ENCODE measurements around the gene BAK1. TPM values are rescaled to one million over a fixed set of nuclear protein-coding genes. Genes with fewer than 3 reads are reported as not detected.
A peak's percentile ranks its signal among the peaks of the same experiment; 100 is the strongest.

Gene BAK1
- 10 to 100 TPM; 13.8 to 14.0 TPM for total RNA-seq

- peak; percentile 79 for ATAC-seq (ENCODE audit: insufficient number of reproducible peaks, low FRiP score, low read depth)
- Histone ChIP-seq H3K4me1 (ENCODE audit: control insufficient read depth in 1 of 2, low read depth in 2 of 2) (peaks cover 16 to 21% of the 10 kb centered on the region in 2 donors), H3K27me3 (replicated peaks; ENCODE audit: insufficient read depth) (no peaks in the 10 kb centered on the region), H3K4me3 (peak within 1 kb of the TSS; percentile 98), H3K36me3 (peaks cover 4% of the 10 kb centered on the region), H3K9me3 (no peaks in the 10 kb centered on the region), H3K27ac (peak within 1 kb of the TSS; percentile 81 to 91)
- DNase-seq (ENCODE audit: low spot score) = peak; percentile 72
- peak; percentile 28 for TF ChIP-seq CTCF (IDR thresholded peaks at IDR 0.05)
These were observed at the start of gene BAK1 for GRCh38 chr6:33579828-33580714. Gene BAK1 (minus strand): TSS chr6:33580276. CDS start chr6:33577604, 2,672 bp downstream.

GRCh38 chr6:33628401-33628964 is 48.4 kb upstream of the BAK1 start:
- H3K36me3 ChIP-seq = no peaks in the 10 kb centered on the region
- H3K4me3 ChIP-seq = no peak overlapping the region
- ATAC-seq (ENCODE audit: insufficient number of reproducible peaks, low FRiP score, low read depth) (no peak), DNase-seq (ENCODE audit: low spot score) (no peak)
- no peaks in the 10 kb centered on the region for H3K9me3 ChIP-seq
- no peak overlapping the region for H3K27ac ChIP-seq
- H3K4me1 ChIP-seq (ENCODE audit: control insufficient read depth in 1 of 2, low read depth in 2 of 2) = peaks cover 3 to 8% of the 10 kb centered on the region in 2 donors
- no peak for TF ChIP-seq CTCF (IDR thresholded peaks at IDR 0.05)
- no peaks in the 10 kb centered on the region for H3K27me3 ChIP-seq (replicated peaks; ENCODE audit: insufficient read depth)

- Histone ChIP-seq H3K9me3 (no peaks in the 10 kb centered on the region), H3K27ac (no peak overlapping the region), H3K4me1 (ENCODE audit: control insufficient read depth in 1 of 2, low read depth in 2 of 2) (peaks cover 0 to 3% of the 10 kb centered on the region in 2 donors), H3K27me3 (replicated peaks; ENCODE audit: insufficient read depth) (no peaks in the 10 kb centered on the region), H3K36me3 (no peaks in the 10 kb centered on the region), H3K4me3 (no peak overlapping the region)
- TF ChIP-seq CTCF (IDR thresholded peaks at IDR 0.05) = no peak
- DNase-seq (ENCODE audit: low spot score) (no peak), ATAC-seq (ENCODE audit: insufficient number of reproducible peaks, low FRiP score, low read depth) (no peak)
These were observed 47.8 kb upstream of the BAK1 start for GRCh38 chr6:33627876-33628275.

- no peak overlapping the region for H3K27ac ChIP-seq
- no peaks in the 10 kb centered on the region for H3K27me3 ChIP-seq (replicated peaks; ENCODE audit: insufficient read depth)
- ATAC-seq (ENCODE audit: insufficient number of reproducible peaks, low FRiP score, low read depth) (no peak), DNase-seq (ENCODE audit: low spot score) (no peak)
- H3K4me1 ChIP-seq (ENCODE audit: control insufficient read depth in 1 of 2, low read depth in 2 of 2) = peaks cover 6 to 20% of the 10 kb centered on the region in 2 donors
- TF ChIP-seq CTCF (IDR thresholded peaks at IDR 0.05) = no peak
- no peak overlapping the region for H3K4me3 ChIP-seq
- no peaks in the 10 kb centered on the region for H3K36me3 ChIP-seq
- H3K9me3 ChIP-seq = no peaks in the 10 kb centered on the region
These were observed 44.8 kb upstream of the BAK1 start for GRCh38 chr6:33624856-33625255.

GRCh38 chr6:33623895-33624381 is 43.9 kb upstream of the BAK1 start:
- TF ChIP-seq CTCF (IDR thresholded peaks at IDR 0.05) = no peak
- no peaks in the 10 kb centered on the region for H3K27me3 ChIP-seq (replicated peaks; ENCODE audit: insufficient read depth)
- no peaks in the 10 kb centered on the region for H3K9me3 ChIP-seq
- no peak overlapping the region for H3K27ac ChIP-seq
- ATAC-seq (ENCODE audit: insufficient number of reproducible peaks, low FRiP score, low read depth) = no peak
- H3K36me3 ChIP-seq = no peaks in the 10 kb centered on the region
- no peak overlapping the region for H3K4me3 ChIP-seq
- no peak for DNase-seq (ENCODE audit: low spot score)
- H3K4me1 ChIP-seq (ENCODE audit: control insufficient read depth in 1 of 2, low read depth in 2 of 2) = peaks cover 6 to 20% of the 10 kb centered on the region in 2 donors

Data from thoracic aorta (tissue), 2 donors.